Measurements from ENCODE around the gene KLHL3. TPM values are rescaled to one million over a fixed set of nuclear protein-coding genes. Genes with fewer than 3 reads are reported as not detected.

Gene KLHL3
- total RNA-seq, 5 donors from 2014 or later (not counting 1 experiment from before 2014, with no cell fraction given) = 15.1 to 28.0 (median 26.5) TPM

GRCh38 chr5:137615171-137615775, 120.6 kb downstream of the KLHL3 start:
- no peaks in the 10 kb centered on the region for H3K4me1 ChIP-seq (ENCODE audit: control insufficient read depth in 1 of 2, extremely low read depth in 1 of 2, insufficient read depth in 2 of 2, low read length in 2 of 2)
- peaks cover 0 to 6% of the 10 kb centered on the region in 2 experiments for H3K27me3 ChIP-seq (replicated peaks in 1 of 2; ENCODE audit: control insufficient read depth in 2 of 2, extremely low read depth in 1 of 2, insufficient read depth in 2 of 2, low read length in 1 of 2)
- Mint-ChIP-seq H3K4me1 (no peaks in the 10 kb centered on the region), H3K27me3 (peaks cover 5 to 8% of the 10 kb centered on the region in 2 donors), H3K9me3 (no peaks in the 10 kb centered on the region), H3K36me3 (peaks cover 13% of the 10 kb centered on the region), H3K4me3 (no peak overlapping the region), H3K27ac (no peak overlapping the region)
- no peak overlapping the region for H3K27ac ChIP-seq (ENCODE audit: low read length)
- DNase-seq (no peak), ATAC-seq (replicated peaks in 1 of 4) (no peak)
- POLR2A ChIA-PET = no interaction called here
- no peaks in the 10 kb centered on the region for H3K9me3 ChIP-seq
- CTCF ChIA-PET = no interaction called here
- H3K36me3 ChIP-seq (ENCODE audit: control insufficient read depth in 2 of 2, extremely low read depth in 1 of 2, insufficient read depth in 1 of 2, low read length in 1 of 2) = peaks cover 3 to 6% of the 10 kb centered on the region in 2 donors
- H3K4me3 ChIP-seq (ENCODE audit: control insufficient read depth in 1 of 2, extremely low read depth in 1 of 2, low read length in 1 of 2) = no peak overlapping the region
- WGBS (ENCODE audit: insufficient coverage) = 100% methylated on average over 1 of the region's 5 CpGs

DNA sequence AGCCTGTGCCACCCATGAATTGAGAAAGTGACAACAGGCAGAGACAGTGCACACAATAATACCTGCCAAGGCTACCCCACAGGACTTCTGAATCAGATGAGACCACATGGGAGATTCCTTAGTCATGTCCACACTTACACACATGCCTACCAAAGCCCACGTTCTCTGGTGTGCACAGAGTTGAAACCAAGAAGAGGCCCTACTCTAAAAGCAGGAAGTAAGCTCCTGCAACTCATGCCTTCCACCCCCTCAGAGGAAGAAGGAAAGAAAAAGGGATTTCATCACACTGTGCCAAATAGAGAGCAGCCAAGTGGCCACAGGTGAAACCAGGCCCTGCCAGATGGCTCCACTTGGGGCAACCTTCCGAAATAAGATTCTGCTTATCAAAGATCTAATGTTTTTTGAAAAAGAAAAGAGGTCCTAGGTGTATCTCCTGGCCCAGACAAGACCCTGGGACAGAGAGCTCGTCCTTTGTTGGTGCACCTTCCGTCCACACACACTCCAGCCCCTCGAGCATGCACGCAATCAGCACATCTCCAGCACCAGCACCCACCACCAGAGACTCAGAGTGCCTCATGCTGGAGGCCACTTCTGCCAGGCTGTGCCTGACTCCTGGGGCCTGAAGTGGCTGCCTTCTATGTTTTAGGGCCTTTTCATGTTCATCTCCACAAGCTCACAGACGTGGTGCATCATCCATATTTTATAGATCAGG, 122.2 kb downstream of the KLHL3 start:
- Mint-ChIP-seq H3K27me3 (peaks cover 5 to 8% of the 10 kb centered on the region in 2 donors), H3K9me3 (no peaks in the 10 kb centered on the region), H3K27ac (no peak overlapping the region), H3K4me1 (no peaks in the 10 kb centered on the region), H3K4me3 (no peak overlapping the region), H3K36me3 (peaks cover 6% of the 10 kb centered on the region)
- H3K4me1 ChIP-seq (ENCODE audit: control insufficient read depth in 1 of 2, extremely low read depth in 1 of 2, insufficient read depth in 2 of 2, low read length in 2 of 2) = no peaks in the 10 kb centered on the region
- no peak for DNase-seq
- no peak overlapping the region for H3K27ac ChIP-seq (ENCODE audit: low read length)
- CTCF ChIA-PET = interaction anchor here (0.6 to 1.0 kb wide), 4 partner anchors 10 to 890 kb away, joined by 3 to 7 read pairs (median 3); no protein-coding TSS in a partner anchor
- no peaks in the 10 kb centered on the region for H3K9me3 ChIP-seq
- no peak for ATAC-seq (replicated peaks in 1 of 4)
- H3K4me3 ChIP-seq (ENCODE audit: control insufficient read depth in 1 of 2, extremely low read depth in 1 of 2, low read length in 1 of 2) = no peak overlapping the region
- POLR2A ChIA-PET = no interaction called here
- no peaks in the 10 kb centered on the region for H3K36me3 ChIP-seq (ENCODE audit: control insufficient read depth in 2 of 2, extremely low read depth in 1 of 2, insufficient read depth in 1 of 2, low read length in 1 of 2)
- 86% methylated on average over 6 of the region's 7 CpGs for WGBS (ENCODE audit: insufficient coverage)
- peaks cover 0 to 6% of the 10 kb centered on the region in 2 experiments for H3K27me3 ChIP-seq (replicated peaks in 1 of 2; ENCODE audit: control insufficient read depth in 2 of 2, extremely low read depth in 1 of 2, insufficient read depth in 2 of 2, low read length in 1 of 2)

DNA sequence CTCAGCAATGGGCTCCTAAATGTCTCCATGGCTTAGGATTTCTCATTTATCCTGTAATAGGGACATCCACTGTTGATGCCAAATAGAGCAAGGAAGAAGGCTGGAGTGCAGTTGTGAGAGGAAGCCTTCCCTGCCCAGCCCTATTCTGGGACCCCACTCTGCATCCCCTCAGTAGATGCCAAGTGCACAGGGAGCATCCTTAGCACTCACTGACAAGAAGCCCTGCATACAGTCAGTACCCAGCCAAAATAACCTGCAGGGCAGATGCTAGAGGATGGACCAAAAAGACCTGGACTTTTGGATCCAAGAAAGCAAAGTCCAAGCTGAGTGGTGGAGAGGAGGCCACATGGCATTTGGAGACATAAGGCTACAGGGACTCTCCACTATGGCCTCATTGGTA, 123.3 kb downstream of the KLHL3 start:
- H3K27me3 ChIP-seq (replicated peaks in 1 of 2; ENCODE audit: control insufficient read depth in 2 of 2, extremely low read depth in 1 of 2, insufficient read depth in 2 of 2, low read length in 1 of 2) = peaks cover 0 to 6% of the 10 kb centered on the region in 2 experiments
- H3K4me3 Mint-ChIP-seq = no peak overlapping the region
- no peaks in the 10 kb centered on the region for H3K4me1 Mint-ChIP-seq
- ATAC-seq (replicated peaks in 1 of 4) (no peak), DNase-seq (no peak)
- no peak overlapping the region for H3K4me3 ChIP-seq (ENCODE audit: control insufficient read depth in 1 of 2, extremely low read depth in 1 of 2, low read length in 1 of 2)
- no peaks in the 10 kb centered on the region for H3K36me3 ChIP-seq (ENCODE audit: control insufficient read depth in 2 of 2, extremely low read depth in 1 of 2, insufficient read depth in 1 of 2, low read length in 1 of 2)
- no peaks in the 10 kb centered on the region for H3K9me3 Mint-ChIP-seq
- H3K27ac ChIP-seq (ENCODE audit: low read length) = no peak overlapping the region
- H3K27ac Mint-ChIP-seq = no peak overlapping the region
- no peaks in the 10 kb centered on the region for H3K9me3 ChIP-seq
- peaks cover 8 to 16% of the 10 kb centered on the region in 2 donors for H3K27me3 Mint-ChIP-seq
- ChIA-PET POLR2A (no interaction called here), CTCF (interaction anchor here in 1 of 2 donors (1.0 kb wide), 1 partner anchor 28 kb away, joined by 3 read pairs; no protein-coding TSS in a partner anchor)
- H3K4me1 ChIP-seq (ENCODE audit: control insufficient read depth in 1 of 2, extremely low read depth in 1 of 2, insufficient read depth in 2 of 2, low read length in 2 of 2) = no peaks in the 10 kb centered on the region
- peaks cover 2% of the 10 kb centered on the region for H3K36me3 Mint-ChIP-seq

DNA sequence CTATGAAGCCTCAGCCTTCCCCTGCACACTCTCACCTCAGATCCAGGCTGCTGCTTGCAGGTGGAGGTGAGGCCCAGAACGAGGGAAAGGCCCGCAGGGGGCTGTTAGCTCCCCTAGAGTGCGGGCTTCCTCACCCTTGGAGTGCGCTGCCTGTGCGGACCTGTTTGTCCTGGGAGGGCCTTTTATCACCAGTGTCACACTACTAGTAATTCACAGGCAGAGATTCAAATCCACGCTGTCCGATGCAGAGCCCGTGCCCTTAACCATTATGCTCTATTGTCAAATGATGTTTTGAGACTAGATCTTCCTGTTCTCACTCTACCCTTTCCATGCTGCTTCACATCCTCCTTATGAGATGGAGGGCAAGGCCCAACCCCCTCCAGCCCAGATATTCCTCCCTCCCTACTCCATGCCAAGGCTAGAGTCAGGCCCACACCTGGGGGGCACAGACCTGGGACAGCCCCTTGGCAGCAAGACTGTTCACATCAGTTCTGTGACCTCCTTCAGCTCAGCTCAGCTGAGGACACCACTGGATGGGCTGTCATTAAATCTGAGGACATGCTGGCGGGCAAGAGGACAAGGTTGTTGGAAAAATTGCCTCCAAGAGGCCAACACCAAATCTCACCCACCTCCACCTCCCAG, 124.0 kb downstream of the KLHL3 start:
- Mint-ChIP-seq H3K4me1 (no peaks in the 10 kb centered on the region), H3K27me3 (peaks cover 8 to 21% of the 10 kb centered on the region in 2 donors), H3K36me3 (no peaks in the 10 kb centered on the region), H3K27ac (no peak overlapping the region), H3K9me3 (no peaks in the 10 kb centered on the region), H3K4me3 (no peak overlapping the region)
- 89% methylated on average over 3 of the region's 9 CpGs for WGBS (ENCODE audit: insufficient coverage)
- CTCF ChIA-PET = no interaction called here
- H3K4me1 ChIP-seq (ENCODE audit: control insufficient read depth in 1 of 2, extremely low read depth in 1 of 2, insufficient read depth in 2 of 2, low read length in 2 of 2) = no peaks in the 10 kb centered on the region
- POLR2A ChIA-PET = no interaction called here
- no peaks in the 10 kb centered on the region for H3K9me3 ChIP-seq
- H3K27ac ChIP-seq (ENCODE audit: low read length) = no peak overlapping the region
- peaks cover 0 to 6% of the 10 kb centered on the region in 2 experiments for H3K27me3 ChIP-seq (replicated peaks in 1 of 2; ENCODE audit: control insufficient read depth in 2 of 2, extremely low read depth in 1 of 2, insufficient read depth in 2 of 2, low read length in 1 of 2)
- no peak overlapping the region for H3K4me3 ChIP-seq (ENCODE audit: control insufficient read depth in 1 of 2, extremely low read depth in 1 of 2, low read length in 1 of 2)
- ATAC-seq (replicated peaks in 1 of 4) (no peak), DNase-seq (no peak)
- H3K36me3 ChIP-seq (ENCODE audit: control insufficient read depth in 2 of 2, extremely low read depth in 1 of 2, insufficient read depth in 1 of 2, low read length in 1 of 2) = no peaks in the 10 kb centered on the region

GRCh38 chr5:137611011-137611580, 124.8 kb downstream of the KLHL3 start:
- DNase-seq (no peak), ATAC-seq (replicated peaks in 1 of 4) (no peak)
- POLR2A ChIA-PET = no interaction called here
- Mint-ChIP-seq H3K36me3 (no peaks in the 10 kb centered on the region), H3K27me3 (peaks cover 8 to 23% of the 10 kb centered on the region in 2 donors), H3K4me1 (no peaks in the 10 kb centered on the region), H3K9me3 (no peaks in the 10 kb centered on the region), H3K27ac (no peak overlapping the region), H3K4me3 (no peak overlapping the region)
- WGBS (ENCODE audit: insufficient coverage) = 78% methylated on average over 4 of the region's 4 CpGs
- H3K27me3 ChIP-seq (replicated peaks in 1 of 2; ENCODE audit: control insufficient read depth in 2 of 2, extremely low read depth in 1 of 2, insufficient read depth in 2 of 2, low read length in 1 of 2) = peaks cover 0 to 6% of the 10 kb centered on the region in 2 experiments
- no peaks in the 10 kb centered on the region for H3K9me3 ChIP-seq
- CTCF ChIA-PET = no interaction called here
- no peaks in the 10 kb centered on the region for H3K36me3 ChIP-seq (ENCODE audit: control insufficient read depth in 2 of 2, extremely low read depth in 1 of 2, insufficient read depth in 1 of 2, low read length in 1 of 2)
- H3K4me1 ChIP-seq (ENCODE audit: control insufficient read depth in 1 of 2, extremely low read depth in 1 of 2, insufficient read depth in 2 of 2, low read length in 2 of 2) = no peaks in the 10 kb centered on the region
- H3K27ac ChIP-seq (ENCODE audit: low read length) = no peak overlapping the region
- no peak overlapping the region for H3K4me3 ChIP-seq (ENCODE audit: control insufficient read depth in 1 of 2, extremely low read depth in 1 of 2, low read length in 1 of 2)

GRCh38 chr5:137610598-137610997, 125.3 kb downstream of the KLHL3 start:
- ChIA-PET POLR2A (no interaction called here), CTCF (no interaction called here)
- Mint-ChIP-seq H3K4me1 (no peaks in the 10 kb centered on the region), H3K27me3 (peaks cover 8 to 25% of the 10 kb centered on the region in 2 donors), H3K27ac (no peak overlapping the region), H3K4me3 (no peak overlapping the region), H3K36me3 (no peaks in the 10 kb centered on the region), H3K9me3 (no peaks in the 10 kb centered on the region)
- Histone ChIP-seq H3K27ac (ENCODE audit: low read length) (no peak overlapping the region), H3K4me3 (ENCODE audit: control insufficient read depth in 1 of 2, extremely low read depth in 1 of 2, low read length in 1 of 2) (no peak overlapping the region), H3K36me3 (ENCODE audit: control insufficient read depth in 2 of 2, extremely low read depth in 1 of 2, insufficient read depth in 1 of 2, low read length in 1 of 2) (no peaks in the 10 kb centered on the region), H3K4me1 (ENCODE audit: control insufficient read depth in 1 of 2, extremely low read depth in 1 of 2, insufficient read depth in 2 of 2, low read length in 2 of 2) (no peaks in the 10 kb centered on the region), H3K27me3 (replicated peaks in 1 of 2; ENCODE audit: control insufficient read depth in 2 of 2, extremely low read depth in 1 of 2, insufficient read depth in 2 of 2, low read length in 1 of 2) (peaks cover 0 to 6% of the 10 kb centered on the region in 2 experiments), H3K9me3 (no peaks in the 10 kb centered on the region)
- WGBS (ENCODE audit: insufficient coverage) = 70% methylated on average over 4 of the region's 4 CpGs
- DNase-seq (no peak), ATAC-seq (replicated peaks in 1 of 4) (no peak)
